CD4-positive, alpha-beta T cell treated with Interleukin-17A for 1 hour (primary cell): ENCODE results near the gene STAM2.
"Not testable (repeated sequence)": the region's sequence is repeated elsewhere in the genome, so short reads cannot be mapped to it uniquely, and the experiment has no call there.

Experiments
- DNase-seq: peaks from one replicate; pipeline ENCODE4 v3.0.0-alpha.2; 2020

STAM2 gene

DNA sequence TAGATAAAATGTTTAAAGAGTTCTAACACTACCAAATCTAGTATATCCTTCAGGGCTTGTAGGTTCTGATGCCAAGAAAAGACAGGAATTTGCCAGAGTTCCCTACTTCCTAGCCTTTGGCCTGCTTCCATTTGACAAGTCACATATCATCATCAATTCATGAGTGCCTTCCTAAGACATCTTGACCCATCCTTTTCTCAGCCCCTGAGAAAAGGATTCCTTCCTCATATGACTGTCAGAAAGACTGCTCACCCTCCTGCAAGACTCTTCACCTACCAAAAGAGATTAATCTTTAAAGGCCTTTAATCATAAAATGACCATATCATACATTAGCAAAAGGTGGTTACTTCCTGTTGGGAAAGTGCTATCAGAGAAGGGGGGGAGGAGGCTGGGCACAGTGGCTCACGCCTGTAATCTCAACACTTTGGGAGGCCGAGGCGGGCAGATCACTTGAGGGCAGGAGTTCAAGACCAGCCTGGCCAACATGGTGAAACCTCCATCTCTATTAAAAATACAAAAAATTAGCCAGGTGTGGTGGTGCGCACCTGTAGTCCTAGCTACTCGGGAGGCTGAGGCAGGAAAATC, 3.3 kb downstream of the STAM2 start:
- not testable (repeated sequence) for DNase-seq

DNA sequence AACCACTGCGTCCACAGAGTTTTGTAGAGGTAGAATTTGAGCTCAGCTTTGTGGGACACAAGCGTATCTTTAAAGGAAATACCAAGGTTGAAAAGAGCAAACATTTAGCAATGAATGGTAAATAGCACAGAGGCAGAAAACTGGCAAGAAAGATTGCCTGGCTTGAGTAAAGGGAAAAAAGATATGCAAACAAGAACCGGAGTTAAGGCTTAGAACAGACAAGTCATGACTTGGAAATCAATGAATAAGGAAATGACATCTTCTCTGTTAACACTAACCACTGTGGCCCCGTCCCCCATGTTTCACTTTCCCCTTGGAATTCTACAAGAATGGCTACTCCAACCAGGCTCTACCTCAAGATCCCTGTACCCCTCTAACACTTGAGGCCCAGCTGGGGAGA, 3.8 kb downstream of the STAM2 start:
- no peak for DNase-seq

DNA sequence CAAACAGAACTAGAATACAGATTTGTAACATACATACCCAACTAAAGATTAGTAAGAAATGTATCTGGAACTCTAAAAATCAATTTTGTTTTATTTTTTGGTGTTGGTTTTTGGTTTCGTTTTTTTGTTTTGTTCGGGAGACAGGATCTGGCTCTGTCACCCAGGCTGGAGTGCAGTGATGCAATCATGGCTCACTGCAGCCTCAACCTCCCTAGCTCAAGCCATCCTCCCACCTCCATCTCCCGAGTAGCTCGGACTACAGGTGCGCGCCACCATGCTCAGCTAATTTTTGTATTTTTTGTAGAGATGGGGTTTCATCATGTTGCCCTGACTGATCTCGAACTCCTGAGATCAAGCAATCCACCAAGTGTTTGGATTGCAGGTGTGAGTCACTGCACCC, 6.4 kb downstream of the STAM2 start:
- not testable (repeated sequence) for DNase-seq

DNA sequence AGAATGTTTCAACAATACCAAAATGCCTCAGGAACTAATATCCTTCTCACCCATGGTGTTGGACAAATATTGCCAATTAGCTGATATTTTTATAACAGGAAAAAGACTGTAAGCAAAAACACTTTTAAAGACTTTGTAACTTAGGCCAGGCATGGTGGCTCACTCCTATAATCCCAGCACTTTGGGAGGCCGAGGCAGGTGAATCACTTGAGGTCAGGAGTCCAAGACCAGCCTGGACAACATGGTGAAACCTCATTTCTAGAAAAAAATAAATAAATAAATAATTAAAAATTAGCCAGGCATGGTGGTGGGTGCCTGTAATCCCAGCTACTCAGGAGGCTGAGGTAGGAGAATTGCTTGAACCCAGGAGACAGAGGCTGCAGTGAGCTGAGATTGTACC, 8.1 kb downstream of the STAM2 start:
- not testable (repeated sequence) for DNase-seq

DNA sequence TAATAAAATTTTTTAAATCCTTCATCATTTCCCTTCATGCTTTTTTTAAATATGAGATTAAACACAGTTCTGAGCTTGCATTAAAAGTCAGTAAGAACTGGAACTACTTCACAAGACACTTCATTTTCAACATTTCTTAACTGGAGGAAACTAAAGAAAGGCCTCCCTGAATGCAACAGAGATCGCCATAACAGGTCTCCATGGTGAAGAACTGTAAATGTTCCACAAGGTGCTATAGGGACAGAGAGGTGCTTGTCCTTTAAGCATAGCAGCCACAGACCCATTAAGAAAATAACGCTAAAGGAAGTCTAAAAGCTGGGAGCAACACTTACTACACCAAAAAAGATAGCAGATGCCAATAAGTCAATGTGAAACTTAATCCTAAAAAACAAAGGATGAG, 8.5 kb downstream of the STAM2 start:
- no peak for DNase-seq

DNA sequence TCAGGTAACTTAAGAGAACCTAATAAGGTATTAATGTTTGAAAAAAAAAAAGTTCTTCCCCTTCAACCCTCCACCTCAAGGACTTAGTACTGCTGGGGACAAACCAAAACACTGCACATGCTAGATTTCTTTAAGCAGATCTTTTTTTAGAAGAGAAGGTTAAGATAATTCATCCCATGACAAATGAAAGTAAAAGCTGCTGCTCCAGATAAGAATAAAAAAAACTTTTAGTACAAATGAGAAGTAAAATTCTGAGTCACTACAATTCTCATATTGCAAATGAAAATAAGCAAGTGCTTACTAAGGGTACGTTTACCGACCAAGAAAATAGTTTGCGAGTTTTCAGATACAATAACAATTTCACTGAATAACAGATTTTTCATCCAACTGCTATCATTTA, 8.9 kb downstream of the STAM2 start:
- no peak for DNase-seq

DNA sequence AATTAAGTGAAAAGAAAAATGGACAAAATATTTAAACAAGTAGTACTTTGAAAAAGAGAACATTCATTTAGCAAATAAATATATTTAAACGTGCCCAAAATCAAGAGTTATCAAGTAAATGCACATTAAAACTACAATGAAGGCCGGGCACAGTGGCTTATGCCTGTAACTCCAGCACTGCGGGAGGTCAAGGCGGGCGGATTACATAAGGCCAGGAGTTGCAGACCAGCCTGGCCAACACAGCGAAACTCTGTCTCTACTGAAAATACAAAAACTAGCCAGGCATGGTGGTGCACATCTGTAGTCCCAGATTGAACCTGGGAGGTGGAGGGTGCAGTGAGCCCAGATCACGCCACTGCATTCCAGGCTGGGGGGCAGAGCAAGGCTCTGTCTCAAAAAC, 9.8 kb downstream of the STAM2 start:
- no peak for DNase-seq

DNA sequence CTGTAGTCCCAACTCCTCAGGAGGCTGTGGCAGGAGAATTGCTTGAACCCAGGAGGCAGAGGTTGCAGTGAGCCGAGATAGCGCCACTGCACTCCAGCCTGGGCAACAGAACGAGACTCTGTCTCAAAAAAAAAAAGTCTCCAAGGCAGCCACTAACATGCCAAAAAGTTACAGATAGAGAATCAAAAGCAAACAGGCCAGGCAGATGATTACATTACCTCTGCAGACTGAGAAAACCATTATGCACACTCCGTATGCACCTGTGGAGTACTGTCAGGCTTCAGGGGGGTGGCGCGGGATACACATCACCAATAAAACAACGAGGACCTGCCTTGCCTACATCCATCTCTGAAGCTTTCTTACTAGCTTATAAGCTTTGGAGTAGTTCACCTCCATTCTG, 10.3 kb downstream of the STAM2 start:
- no peak for DNase-seq

DNA sequence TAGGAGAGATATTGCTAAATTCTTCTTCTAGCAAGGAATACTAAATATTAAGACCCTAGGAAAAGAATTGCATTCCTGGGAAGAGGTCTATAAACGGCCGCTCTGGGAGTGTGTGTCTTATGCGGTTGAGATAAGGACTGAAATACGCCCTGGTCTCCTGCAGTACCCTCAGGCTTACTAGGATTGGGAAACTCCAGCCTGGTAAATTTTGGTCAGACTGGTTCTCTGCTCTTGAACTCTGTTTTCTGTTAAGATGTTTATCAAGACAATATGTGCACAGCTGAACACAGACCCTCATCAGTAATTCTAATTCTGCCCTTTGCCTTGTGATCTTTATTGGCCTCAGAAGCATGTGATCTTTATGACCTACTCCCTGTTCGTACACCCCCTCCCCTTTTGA, 11.9 kb downstream of the STAM2 start:
- not testable (repeated sequence) for DNase-seq

DNA sequence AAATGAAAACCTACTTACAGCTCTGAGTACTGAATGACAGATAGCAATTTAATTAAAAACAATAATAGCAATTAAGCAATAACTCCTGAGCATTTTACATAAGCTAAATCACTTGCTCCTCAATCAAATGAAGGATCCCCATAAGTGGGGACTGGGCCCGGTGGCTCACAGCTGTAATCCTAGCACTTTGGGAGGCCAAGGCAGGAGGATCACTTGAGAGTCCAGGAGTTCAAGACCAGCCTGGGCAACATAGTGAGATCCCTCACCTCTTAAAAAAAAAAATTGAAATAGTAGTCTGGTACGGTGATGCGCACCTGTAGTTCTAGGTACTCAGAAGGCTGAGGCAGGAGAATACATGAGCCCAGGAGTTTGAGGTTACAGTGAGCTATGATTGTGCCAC, 13.4 kb downstream of the STAM2 start:
- DNase-seq = no peak

DNA sequence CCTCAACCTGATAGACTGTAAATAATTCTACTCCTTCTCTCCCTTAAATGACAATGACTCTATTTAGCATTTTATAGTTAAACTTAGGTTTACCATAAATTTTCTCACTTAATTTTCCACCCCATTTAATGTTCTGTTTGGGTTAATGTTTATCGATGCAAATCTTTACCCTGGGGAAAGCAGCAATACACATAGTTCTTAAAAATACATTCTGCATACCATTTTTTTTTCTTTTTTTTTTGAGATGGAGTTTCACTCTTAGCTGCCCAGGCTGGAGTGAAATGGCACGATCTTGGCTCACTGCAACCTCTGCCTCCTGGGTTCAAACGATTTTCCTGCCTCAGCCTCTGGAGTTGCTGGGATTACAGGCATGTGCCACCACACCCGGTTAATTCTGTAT, 14.0 kb downstream of the STAM2 start:
- no peak for DNase-seq

DNA sequence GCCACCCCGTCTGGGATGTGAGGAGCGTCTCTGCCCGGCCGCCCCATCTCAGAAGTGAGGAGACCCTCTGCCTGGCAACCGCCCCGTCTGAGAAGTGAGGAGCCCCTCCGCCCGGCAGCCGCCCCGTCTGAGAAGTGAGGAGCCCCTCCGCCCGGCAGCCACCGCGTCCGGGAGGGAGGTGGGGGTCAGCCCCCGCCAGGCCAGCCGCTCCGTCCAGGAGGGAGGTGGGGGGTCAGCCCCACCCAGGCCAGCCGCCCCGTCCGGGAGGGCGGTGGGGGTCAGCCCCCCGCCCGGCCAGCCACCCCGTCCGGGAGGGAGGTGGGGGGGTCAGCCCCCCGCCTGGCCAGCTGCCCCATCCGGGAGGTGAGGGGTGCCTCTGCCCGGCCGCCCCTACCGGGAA, 15.2 kb downstream of the STAM2 start:
- DNase-seq = not testable (repeated sequence)

DNA sequence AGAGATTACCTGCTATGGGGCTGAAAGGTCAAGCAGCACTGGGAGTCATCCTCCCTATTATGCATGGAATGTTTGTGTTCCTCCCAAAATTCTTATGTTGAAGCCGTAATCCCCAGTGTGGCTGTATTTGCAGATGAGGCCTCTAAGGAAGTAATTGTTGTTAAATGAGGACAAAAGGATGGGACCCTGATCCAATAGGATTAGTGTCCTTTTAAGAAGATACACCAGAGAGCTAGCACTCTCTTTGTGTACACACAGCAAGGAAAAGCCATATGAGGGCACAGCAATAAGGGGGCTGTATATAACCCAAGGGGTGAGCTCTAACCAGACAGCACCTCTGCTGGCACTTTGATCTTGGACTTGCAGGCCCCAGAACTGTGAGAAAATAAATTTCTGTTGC, 18.3 kb downstream of the STAM2 start:
- DNase-seq = no peak

DNA sequence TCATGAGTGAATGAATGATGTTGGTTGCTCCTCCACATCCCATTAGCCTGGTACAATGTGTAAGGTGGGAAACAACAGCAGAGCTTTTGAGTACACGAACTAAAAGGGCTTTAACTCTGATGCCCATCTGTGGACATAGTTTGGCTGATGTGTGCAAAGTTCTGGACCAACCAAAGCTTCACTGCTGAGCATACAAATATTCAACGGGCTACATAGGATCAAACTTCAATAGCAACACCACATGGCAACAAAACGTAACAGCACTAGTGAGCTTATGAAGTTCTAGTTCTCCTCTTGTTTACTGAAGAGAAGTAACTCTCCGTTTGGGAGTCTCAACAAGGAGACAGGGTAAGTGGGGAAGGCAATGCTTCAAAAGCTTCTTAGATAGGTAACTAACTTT, 20.4 kb downstream of the STAM2 start:
- no peak for DNase-seq

DNA sequence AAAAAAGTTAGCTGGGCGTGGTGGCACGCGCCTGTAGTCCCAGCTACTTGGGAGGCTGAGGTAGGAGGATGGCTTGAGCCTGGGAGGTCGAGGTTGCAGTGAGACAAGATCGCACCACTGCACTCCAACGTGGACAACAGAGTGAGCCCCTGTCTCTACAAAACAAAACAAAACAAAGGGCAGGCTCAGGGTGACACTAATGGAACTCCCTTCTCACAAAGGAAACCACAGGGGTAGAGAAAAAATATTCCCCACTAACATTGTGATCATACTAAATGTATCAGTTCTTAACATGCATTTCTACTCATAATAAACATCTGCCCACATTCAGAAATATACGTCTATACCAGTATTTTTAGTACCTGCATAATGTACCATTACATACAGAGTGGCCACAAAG, 21.1 kb downstream of the STAM2 start:
- no peak for DNase-seq

DNA sequence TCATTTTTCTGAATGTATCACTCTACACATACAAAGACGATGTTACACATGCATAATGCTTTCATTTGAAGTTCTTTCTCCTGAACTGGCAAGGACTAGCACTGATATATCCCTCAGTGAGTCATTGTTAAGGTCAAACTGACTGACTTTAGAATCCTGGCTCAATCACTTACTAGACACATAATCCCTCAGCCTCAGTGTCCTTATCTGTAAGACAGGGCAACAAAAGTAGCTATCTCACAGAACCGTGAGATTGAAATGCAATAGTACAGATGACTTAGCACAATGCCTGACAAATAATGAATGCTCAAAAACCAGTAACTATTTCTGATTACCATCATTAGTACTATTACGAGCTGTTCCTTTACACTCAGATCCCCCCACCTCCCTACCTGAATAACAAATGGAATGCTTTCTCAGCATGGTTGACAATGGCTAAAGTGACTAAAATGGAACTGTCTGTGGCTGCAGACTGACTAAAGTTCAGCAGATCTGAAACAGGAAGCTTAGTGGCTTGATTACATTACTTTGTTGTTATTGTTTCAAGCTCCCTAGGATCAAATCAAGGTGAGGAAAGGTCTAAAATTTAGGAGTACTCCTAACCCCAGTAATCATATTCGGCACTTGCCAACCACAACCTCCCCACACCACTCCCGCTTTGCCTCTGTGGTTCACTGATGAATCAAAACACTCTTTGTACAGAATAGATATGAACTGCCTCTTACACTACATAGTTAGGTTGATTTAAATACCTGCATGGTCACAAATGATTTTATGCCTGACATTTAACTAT, 40.9 kb downstream of the STAM2 start:
- DNase-seq = no peak

DNA sequence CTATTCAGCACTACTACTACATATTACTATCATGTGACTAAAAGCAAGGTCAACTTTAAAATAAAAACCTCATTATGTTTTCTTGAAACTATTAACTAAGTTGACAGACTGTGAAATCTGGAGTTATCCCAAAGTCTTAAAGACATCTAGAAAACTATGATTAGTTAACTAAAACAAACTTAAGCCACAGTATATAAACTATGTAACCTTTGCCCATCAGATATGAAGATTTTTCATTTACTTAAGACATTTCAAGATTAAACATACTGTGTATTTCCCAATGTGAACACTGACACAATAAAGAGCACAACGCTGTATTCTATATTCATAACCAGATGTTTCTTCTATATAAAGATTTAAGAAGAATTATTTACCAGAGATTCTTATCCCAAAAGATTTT, 43.3 kb downstream of the STAM2 start:
- DNase-seq = no peak

DNA sequence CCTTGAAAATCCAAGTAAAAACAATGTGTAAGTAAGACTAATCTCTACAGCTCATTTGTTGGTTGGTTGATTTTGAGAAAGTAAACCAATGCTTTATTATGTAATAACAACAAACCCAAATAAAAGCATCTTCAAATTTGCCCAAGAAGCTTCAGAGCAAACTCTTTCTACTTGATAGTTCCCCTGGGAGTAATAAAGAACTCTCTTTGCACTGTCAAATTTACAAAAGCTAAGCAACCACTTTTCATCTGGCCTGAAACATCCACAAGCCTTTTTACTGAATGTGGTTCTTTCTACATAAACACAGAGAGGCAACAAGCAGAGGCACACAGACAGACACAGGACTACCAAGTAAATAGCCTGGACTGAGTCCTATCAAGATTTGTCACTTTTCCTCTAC, 47.9 kb downstream of the STAM2 start:
- no peak for DNase-seq

DNA sequence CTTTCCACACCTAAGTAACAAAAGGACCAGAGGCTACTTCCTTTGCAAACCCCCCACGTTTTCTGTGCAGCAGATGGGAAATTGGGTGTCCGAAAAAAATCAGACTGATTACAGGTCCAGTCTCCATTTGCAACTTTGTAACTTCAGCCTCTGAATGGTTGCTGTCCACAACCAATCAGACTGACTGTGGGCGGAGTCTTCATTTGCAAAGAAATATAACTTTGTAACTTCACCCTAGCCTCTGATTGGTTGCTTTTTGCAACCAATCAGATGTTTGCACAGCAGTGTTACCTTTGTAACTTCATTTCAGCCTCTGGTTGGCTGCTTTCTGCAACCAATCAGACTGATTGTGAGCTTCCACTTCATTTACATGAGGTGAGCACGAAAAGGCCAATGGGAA, 48.9 kb downstream of the STAM2 start:
- no peak for DNase-seq

DNA sequence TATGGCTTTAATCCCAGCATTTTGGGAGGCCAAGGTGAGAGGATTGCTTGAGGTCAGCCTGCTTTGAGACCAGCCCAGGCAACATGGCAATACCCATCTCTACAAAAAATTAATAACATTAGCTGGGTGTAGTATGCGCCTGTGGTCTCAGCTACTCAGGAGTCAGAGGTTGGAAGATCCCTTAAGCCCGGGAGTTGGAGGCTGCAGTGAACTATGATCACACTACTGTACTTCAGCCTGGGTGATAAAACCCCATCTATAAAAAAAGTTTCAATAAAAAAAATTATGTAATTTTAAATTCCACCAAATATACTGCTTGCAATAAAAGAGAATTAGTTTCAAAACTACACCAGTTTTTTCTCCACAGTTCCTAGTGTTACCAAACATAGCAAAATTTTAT, 53.4 kb downstream of the STAM2 start:
- DNase-seq = no peak

DNA sequence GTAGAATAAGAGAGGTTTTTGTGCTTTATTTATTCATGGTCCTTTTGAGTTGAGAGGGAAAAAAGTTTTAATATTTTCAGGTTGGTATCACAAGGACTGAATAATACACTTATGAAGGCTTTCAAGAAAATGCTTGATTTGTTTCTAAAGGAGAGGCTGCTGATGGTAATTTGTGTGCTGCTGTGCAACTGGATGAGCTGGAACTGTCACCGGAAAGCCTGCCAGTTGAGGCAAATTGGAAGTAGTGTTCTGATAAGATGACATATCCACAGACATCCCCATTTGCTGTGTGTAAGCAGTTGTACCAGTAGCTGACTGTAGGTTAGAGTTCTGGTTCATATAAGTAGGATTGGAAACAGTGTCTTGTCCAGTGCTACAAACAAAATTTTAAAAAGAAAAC, 55.1 kb downstream of the STAM2 start:
- DNase-seq = no peak

DNA sequence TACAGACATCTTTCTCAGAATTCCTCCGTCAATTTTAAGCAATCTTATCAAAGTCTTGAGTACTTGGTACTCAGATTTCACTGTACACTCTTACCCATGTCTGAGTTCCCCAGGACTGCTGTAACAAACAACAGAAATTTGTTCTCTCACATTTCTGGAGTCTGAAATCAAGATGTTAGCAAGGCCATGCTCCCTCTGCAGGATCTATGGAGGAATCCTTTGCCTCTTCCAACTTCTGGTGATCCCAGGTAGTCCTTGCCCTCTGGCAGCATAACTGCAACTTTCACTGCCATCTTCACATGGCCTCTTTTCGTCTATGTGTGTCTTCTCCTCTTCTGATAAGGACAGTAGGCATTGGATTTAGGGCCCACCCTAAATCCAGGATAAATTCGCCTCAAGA, 59.6 kb downstream of the STAM2 start:
- no peak for DNase-seq

DNA sequence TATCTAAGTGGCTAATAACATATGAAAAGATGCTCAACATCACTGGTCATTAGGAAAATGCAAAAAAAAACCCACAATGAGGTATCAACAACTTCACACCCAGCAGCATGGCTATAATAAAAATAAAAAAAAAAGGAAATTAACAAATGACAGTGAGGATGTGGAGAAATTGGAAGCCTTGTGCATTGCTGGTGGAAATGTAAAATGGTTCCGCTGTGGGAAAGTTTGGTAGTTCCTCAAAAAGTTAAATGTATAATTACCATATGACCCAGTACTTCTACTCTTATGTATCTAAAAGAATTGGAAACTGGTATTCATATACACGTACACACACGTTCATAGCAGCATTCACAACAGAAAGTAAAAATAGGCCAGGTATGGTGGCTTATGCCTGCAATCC, 61.2 kb downstream of the STAM2 start:
- no peak for DNase-seq

DNA sequence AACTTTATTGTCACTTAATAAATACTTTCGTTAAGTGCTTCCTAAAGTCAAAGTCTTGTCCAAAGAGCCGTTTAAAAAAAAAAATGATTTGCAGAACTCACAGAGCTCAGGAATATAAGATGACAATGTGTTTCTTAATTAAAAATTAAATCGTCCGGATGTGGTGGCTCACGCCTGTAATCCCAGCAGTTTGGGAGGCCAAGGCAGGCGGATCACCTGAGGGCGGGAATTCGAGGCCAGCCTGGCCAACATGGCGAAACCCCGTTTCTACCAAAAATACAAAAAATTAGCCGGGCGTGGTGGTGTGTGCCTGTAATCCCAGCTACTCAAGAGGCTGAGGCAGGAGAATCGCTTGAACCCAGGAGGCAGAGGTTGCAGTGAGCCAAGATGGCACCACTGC, 68.4 kb downstream of the STAM2 start:
- not testable (repeated sequence) for DNase-seq

DNA sequence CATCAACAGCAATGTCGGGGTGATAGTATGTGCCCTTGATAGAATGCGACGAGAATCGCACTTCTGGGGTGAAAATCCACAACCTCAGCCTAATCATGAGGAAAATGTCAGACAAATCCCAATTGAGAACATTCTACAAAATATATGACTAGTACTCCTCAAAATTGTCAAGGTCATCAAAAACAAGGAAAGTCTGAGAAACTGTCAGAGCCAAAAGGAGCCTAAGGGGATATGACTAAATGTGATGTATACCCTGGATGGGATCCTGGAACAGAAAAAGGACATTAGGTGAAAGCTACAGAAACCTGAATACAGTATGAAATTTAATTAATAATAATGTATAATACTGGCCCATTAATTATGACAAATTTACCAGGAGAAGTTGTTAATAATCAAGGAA, 69.1 kb downstream of the STAM2 start:
- DNase-seq = no peak
